Testis (tissue), 3 donors: ENCODE results near the gene PRKCA. TPM values are rescaled to one million over a fixed set of nuclear protein-coding genes. Genes with fewer than 3 reads are reported as not detected.

Source experiments
- DNase-seq: peaks from one replicate; pipeline ENCODE4 v3.0.0-alpha.2; 2019
- H3K27ac ChIP-seq, 2 donors: fragments of 200-600 bp; sonication (generic); one replicate each; pipeline ENCODE4 v1.5.1; 2019
- H3K27me3 ChIP-seq: fragments of 200-600 bp; sonication (generic); one replicate; pipeline ENCODE4 v1.5.1; 2019
- H3K36me3 ChIP-seq: fragments of 200-600 bp; sonication (generic); one replicate; pipeline ENCODE4 v1.5.1; 2017; ENCODE audit warnings: low read depth; ENCODE audit errors: missing control alignments
- H3K4me1 ChIP-seq: fragments of 200-600 bp; sonication (generic); one replicate; pipeline ENCODE4 v1.5.1; 2019
- H3K4me3 ChIP-seq, 2 donors: fragments of 200-600 bp; sonication (generic); one replicate each; pipeline ENCODE4 v1.5.1; 2017 to 2019
- H3K9me3 ChIP-seq: fragments of 200-600 bp; sonication (generic); one replicate; pipeline ENCODE4 v1.5.1; 2017
- CTCF ChIP-seq, 3 experiments: fragments of 450-650 bp in 2 of 3; fragments of 200-600 bp in 1 of 3; sonication (generic) in 1 of 3; IDR thresholded peaks; one replicate each; pipeline ENCODE4 v1.5.1; 2016 to 2019; ENCODE audit warnings: antibody characterized with exemption in 3 of 3, mild to moderate bottlenecking in 2 of 3, moderate library complexity in 1 of 3
- POLR2A ChIP-seq: fragments of 450-650 bp; IDR thresholded peaks from one replicate; pipeline ENCODE4 v1.6.1; 2017; ENCODE audit warnings: antibody characterized with exemption, mild to moderate bottlenecking, moderate library complexity
- WGBS, 2 donors: methylation state at CpG; one replicate each; pipeline ENCODE4 v1.1.5; 2018; 5-methylcytosine and 5-hydroxymethylcytosine counted together
- intact Hi-C: fragments of 100-400 bp; cut with DNase I; formaldehyde crosslinking; loops from one replicate; pipeline ENCODE4 v1.15.1; 2023; ENCODE audit warnings: low total_unique reads
- polyA plus RNA-seq: library from polyadenylated mRNA; stranded (reverse); fragments of 350-450 nt; fragmentation: Illumina TruSeq; extraction: RNeasy Lipid Tissue Mini Kit (QIAGEN cat#74804); gene quantifications from one replicate; pipeline ENCODE4 v1.2.3, GENCODE V29; 2014; ENCODE audit warnings: low read depth, low replicate concordance; ENCODE audit not compliant: insufficient read depth
- total RNA-seq, 2 donors: library from RNA; depleted of rRNA; stranded (reverse); fragments of >200 nt; gene quantifications; one replicate each; pipeline ENCODE4 v1.2.3, GENCODE V29; 2016

The PRKCA gene
- total and polyA plus RNA-seq, 3 donors from 2014 or later, result 6.8 to 22.9 (median 15.4) TPM

GRCh38 chr17:66422186-66422585, 119.8 kb downstream of the PRKCA start:
- Histone ChIP-seq H3K27ac (no peak overlapping the region), H3K9me3 (no peaks in the 10 kb centered on the region), H3K4me3 (no peak overlapping the region), H3K27me3 (no peaks in the 10 kb centered on the region), H3K36me3 (no peaks in the 10 kb centered on the region), H3K4me1 (no peaks in the 10 kb centered on the region)
- 86 to 94% methylated on average over 2 of the region's 2 CpGs for WGBS, 2 donors
- intact Hi-C loops, result no loop called here
- DNase-seq, result no peak
- TF ChIP-seq POLR2A (no peak), CTCF (IDR thresholded peaks at IDR 0.05) (no peak)

GRCh38 chr17:66423056-66423955, 120.9 kb downstream of the PRKCA start:
- Histone ChIP-seq H3K9me3 (no peaks in the 10 kb centered on the region), H3K27me3 (no peaks in the 10 kb centered on the region), H3K36me3 (no peaks in the 10 kb centered on the region), H3K27ac (no peak overlapping the region), H3K4me3 (no peak overlapping the region), H3K4me1 (no peaks in the 10 kb centered on the region)
- intact Hi-C loops, result no loop called here
- no peak for TF ChIP-seq POLR2A
- no peak for DNase-seq
- WGBS, 2 donors, result 76 to 80% methylated on average over 10 of the region's 10 CpGs

- H3K36me3 ChIP-seq, result no peaks in the 10 kb centered on the region
- H3K4me1 ChIP-seq, result no peaks in the 10 kb centered on the region
- 92 to 96% methylated on average over 12 of the region's 12 CpGs for WGBS, 2 donors
- H3K27me3 ChIP-seq, result no peaks in the 10 kb centered on the region
- H3K9me3 ChIP-seq, result no peaks in the 10 kb centered on the region
- no peak for DNase-seq
- no peak overlapping the region for H3K4me3 ChIP-seq
- intact Hi-C loops, result no loop called here
- TF ChIP-seq CTCF (IDR thresholded peaks at IDR 0.05) (no peak), POLR2A (no peak)
- H3K27ac ChIP-seq, result no peak overlapping the region
These were observed 123.5 kb downstream of the PRKCA start for GRCh38 chr17:66425756-66426396.

GRCh38 chr17:66426397-66427033, 124.1 kb downstream of the PRKCA start:
- no peaks in the 10 kb centered on the region for H3K27me3 ChIP-seq
- no peak for TF ChIP-seq CTCF (IDR thresholded peaks at IDR 0.05)
- TF ChIP-seq POLR2A, result no peak
- H3K36me3 ChIP-seq, result no peaks in the 10 kb centered on the region
- DNase-seq, result no peak
- intact Hi-C loops, result no loop called here
- H3K9me3 ChIP-seq, result no peaks in the 10 kb centered on the region
- H3K4me3 ChIP-seq, result no peak overlapping the region
- 58 to 84% methylated on average over 5 to 6 of the region's 6 CpGs for WGBS, 2 donors
- H3K27ac ChIP-seq, result no peak overlapping the region
- no peaks in the 10 kb centered on the region for H3K4me1 ChIP-seq

- Histone ChIP-seq H3K27ac (no peak overlapping the region), H3K4me3 (no peak overlapping the region), H3K27me3 (no peaks in the 10 kb centered on the region), H3K4me1 (peaks cover 2% of the 10 kb centered on the region), H3K36me3 (no peaks in the 10 kb centered on the region), H3K9me3 (no peaks in the 10 kb centered on the region)
- DNase-seq, result no peak
- intact Hi-C loops, result no loop called here
- 95 to 96% methylated on average over 3 of the region's 3 CpGs for WGBS, 2 donors
- TF ChIP-seq CTCF (IDR thresholded peaks at IDR 0.05), result no peak
- TF ChIP-seq POLR2A, result no peak
These were observed 124.7 kb downstream of the PRKCA start for GRCh38 chr17:66427134-66427533.
